ENCODE data around the gene PTPRG.

Gene PTPRG

DNA sequence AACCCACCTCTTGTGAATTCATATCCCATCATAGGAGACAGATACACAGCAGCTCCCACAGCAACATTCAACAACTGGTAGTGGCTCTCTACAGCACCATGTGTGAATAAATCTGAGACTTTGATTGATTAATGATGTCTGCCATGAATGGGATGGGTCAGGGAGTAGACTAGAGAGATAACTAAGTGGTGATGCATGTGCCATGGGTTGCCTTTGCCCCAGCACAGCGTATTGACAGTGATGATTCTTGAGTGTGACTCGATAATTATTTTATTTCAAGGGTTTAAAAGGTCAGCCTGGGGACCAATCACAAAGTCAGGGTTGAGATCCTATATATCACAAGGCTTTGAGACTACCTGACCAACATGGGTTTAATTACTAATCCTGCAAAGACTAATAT, 295.9 kb downstream of the PTPRG start:
- TF ChIP-seq FOXP2 (optimal IDR thresholded peaks at IDR 0.05; ENCODE audit: borderline replicate concordance, extremely low read depth, extremely low read length, insufficient read depth) (no peak), TAF1 (IDR thresholded peaks at IDR 0.05; ENCODE audit: borderline replicate concordance, insufficient read depth, low read length) (no peak), SIN3A (IDR thresholded peaks at IDR 0.05; ENCODE audit: borderline replicate concordance, insufficient read depth, low read length) (no peak), POLR2AphosphoS5 (IDR thresholded peaks at IDR 0.05; ENCODE audit: low read depth, low read length) (no peak)
- TF ChIP-seq, protein P1, sequence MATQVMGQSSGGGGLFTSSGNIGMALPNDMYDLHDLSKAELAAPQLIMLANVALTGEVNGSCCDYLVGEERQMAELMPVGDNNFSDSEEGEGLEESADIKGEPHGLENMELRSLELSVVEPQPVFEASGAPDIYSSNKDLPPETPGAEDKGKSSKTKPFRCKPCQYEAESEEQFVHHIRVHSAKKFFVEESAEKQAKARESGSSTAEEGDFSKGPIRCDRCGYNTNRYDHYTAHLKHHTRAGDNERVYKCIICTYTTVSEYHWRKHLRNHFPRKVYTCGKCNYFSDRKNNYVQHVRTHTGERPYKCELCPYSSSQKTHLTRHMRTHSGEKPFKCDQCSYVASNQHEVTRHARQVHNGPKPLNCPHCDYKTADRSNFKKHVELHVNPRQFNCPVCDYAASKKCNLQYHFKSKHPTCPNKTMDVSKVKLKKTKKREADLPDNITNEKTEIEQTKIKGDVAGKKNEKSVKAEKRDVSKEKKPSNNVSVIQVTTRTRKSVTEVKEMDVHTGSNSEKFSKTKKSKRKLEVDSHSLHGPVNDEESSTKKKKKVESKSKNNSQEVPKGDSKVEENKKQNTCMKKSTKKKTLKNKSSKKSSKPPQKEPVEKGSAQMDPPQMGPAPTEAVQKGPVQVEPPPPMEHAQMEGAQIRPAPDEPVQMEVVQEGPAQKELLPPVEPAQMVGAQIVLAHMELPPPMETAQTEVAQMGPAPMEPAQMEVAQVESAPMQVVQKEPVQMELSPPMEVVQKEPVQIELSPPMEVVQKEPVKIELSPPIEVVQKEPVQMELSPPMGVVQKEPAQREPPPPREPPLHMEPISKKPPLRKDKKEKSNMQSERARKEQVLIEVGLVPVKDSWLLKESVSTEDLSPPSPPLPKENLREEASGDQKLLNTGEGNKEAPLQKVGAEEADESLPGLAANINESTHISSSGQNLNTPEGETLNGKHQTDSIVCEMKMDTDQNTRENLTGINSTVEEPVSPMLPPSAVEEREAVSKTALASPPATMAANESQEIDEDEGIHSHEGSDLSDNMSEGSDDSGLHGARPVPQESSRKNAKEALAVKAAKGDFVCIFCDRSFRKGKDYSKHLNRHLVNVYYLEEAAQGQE (IDR thresholded peaks at IDR 0.05; ENCODE audit: insufficient read depth in 1 of 2, low read depth in 2 of 2, low read length in 2 of 2): no peak

DNA sequence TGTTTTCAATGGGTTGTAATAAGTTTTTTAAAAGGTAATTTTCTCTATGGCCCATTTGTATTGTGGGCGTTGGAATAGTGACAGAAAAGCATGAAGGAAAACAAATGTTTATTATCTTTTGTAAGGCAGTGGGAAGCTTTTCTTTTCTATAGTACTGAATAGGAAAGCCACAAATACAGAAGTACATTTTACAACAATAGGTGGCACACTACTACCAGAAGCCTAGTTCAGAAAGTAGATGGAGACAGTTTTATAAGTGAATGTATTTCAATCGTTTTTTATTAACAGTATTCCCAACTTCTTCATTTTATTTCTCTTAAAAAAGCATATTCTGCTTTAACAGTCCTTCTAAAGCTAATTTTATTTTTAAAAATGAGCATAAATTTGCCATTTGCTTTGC, 296.7 kb downstream of the PTPRG start:
- TF ChIP-seq, protein P1 (IDR thresholded peaks at IDR 0.05; ENCODE audit: insufficient read depth in 1 of 2, low read depth in 2 of 2, low read length in 2 of 2): no peak
- TF ChIP-seq SIN3A (IDR thresholded peaks at IDR 0.05; ENCODE audit: borderline replicate concordance, insufficient read depth, low read length) (no peak), POLR2AphosphoS5 (IDR thresholded peaks at IDR 0.05; ENCODE audit: low read depth, low read length) (no peak), TAF1 (IDR thresholded peaks at IDR 0.05; ENCODE audit: borderline replicate concordance, insufficient read depth, low read length) (no peak), FOXP2 (optimal IDR thresholded peaks at IDR 0.05; ENCODE audit: borderline replicate concordance, extremely low read depth, extremely low read length, insufficient read depth) (no peak)

DNA sequence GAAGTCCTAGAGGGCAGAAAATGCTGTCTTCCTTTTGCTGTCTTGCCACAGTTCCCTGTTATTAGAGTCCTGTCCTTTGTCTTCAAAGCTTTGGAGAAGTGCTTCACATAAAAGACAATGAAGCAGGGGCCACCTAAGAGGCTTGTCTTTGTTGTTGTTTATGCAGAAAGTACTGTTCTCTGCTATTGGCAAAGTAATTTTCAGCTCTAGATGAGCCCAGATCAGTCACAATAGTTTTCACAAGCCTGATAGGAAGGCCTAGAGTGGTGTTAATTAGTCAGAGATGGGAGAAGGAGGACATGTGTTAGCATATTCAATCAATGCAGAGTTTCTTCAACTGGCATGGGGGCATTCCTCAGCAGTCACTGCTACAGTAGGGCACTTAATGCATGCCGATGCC, 300.0 kb downstream of the PTPRG start:
- TF ChIP-seq, protein P1 (IDR thresholded peaks at IDR 0.05; ENCODE audit: insufficient read depth in 1 of 2, low read depth in 2 of 2, low read length in 2 of 2): no peak
- TF ChIP-seq FOXP2 (optimal IDR thresholded peaks at IDR 0.05; ENCODE audit: borderline replicate concordance, extremely low read depth, extremely low read length, insufficient read depth) (no peak), SIN3A (IDR thresholded peaks at IDR 0.05; ENCODE audit: borderline replicate concordance, insufficient read depth, low read length) (no peak), TAF1 (IDR thresholded peaks at IDR 0.05; ENCODE audit: borderline replicate concordance, insufficient read depth, low read length) (no peak), POLR2AphosphoS5 (IDR thresholded peaks at IDR 0.05; ENCODE audit: low read depth, low read length) (no peak)

DNA sequence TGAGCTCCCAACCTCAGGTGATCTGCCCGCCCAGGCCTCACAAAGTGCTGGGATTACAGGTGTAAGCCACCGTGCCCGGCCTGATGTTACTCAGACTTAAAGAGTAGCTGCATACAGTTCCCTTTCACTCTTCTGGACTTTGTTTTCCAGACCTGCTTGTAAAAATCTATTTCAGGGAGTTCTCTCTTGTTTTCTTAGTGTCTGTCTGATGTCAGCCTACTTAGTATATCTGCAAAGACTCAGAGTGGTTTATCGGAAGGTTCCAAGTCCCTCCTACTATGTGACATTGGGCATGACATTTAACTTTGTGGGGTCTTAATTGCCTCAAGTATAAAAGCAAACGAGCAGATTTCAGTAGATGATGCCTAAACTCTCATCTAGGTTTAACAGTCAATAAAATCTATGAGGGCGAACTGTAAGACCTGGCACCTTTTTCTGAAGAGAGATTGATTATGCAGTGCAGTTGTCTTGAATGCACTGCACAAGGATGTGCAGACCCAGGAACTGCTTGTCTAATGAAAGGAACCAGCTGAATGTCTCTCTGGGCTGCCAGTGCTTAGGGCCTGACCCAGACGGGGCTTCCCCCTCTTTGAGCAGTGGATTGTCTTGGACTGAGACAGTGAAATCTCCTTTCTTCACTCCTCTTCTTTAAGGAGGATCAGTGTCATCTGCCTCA, 301.4 kb downstream of the PTPRG start:
- TF ChIP-seq SIN3A (IDR thresholded peaks at IDR 0.05; ENCODE audit: borderline replicate concordance, insufficient read depth, low read length) (no peak), FOXP2 (optimal IDR thresholded peaks at IDR 0.05; ENCODE audit: borderline replicate concordance, extremely low read depth, extremely low read length, insufficient read depth) (no peak), POLR2AphosphoS5 (IDR thresholded peaks at IDR 0.05; ENCODE audit: low read depth, low read length) (no peak), TAF1 (IDR thresholded peaks at IDR 0.05; ENCODE audit: borderline replicate concordance, insufficient read depth, low read length) (no peak)
- TF ChIP-seq, protein P1 (IDR thresholded peaks at IDR 0.05; ENCODE audit: insufficient read depth in 1 of 2, low read depth in 2 of 2, low read length in 2 of 2): no peak

All from PFSK-1 (cell line).